HCT116 (cell line): ENCODE results near the gene TMEM175. TPM values are rescaled to one million over a fixed set of nuclear protein-coding genes. Genes with fewer than 3 reads are reported as not detected.

ENCODE experiments used
- ATAC-seq: fragments of 200-7000 bp; cut with Tn5 transposase; 2 replicates; pipeline ENCODE4 v1.9.1; 2020; ENCODE audit warnings: mild to moderate bottlenecking, moderate library complexity
- BruUV-seq: library from RNA; stranded (reverse); fragments of 400-500 nt; replicated peaks from 2 replicates; lab custom pipeline; 2021; lab: Mats Ljungman, UMichigan
- CTCF ChIA-PET: fragments of 300-600 bp; sonication (Branson Sonifier 250); formaldehyde crosslinking; loops from one replicate; lab custom pipeline; 2021; ENCODE audit warnings: antibody characterized with exemption; lab: Charles Lee
- POLR2A ChIA-PET: fragments of 300-600, 350-600 bp; sonication (Branson Sonifier 250); formaldehyde crosslinking; loops from one replicate; lab custom pipeline; 2021; ENCODE audit warnings: antibody characterized with exemption; lab: Charles Lee
- RAD21 ChIA-PET, 2 experiments: fragments of 300-600 bp; sonication (Branson Sonifier 250); formaldehyde crosslinking; loops; one replicate each; lab custom pipeline; 2023; ENCODE audit warnings: low total read pairs in 2 of 2; ENCODE audit not compliant: uncharacterized antibody in 2 of 2, unreplicated experiment in 2 of 2, low non-redundant PET in 1 of 2; lab: Charles Lee
- DNase-seq: peaks from one replicate; pipeline ENCODE4 v3.0.0-alpha.2; 2010; ENCODE audit warnings: low read depth, low spot score
- H2AFZ ChIP-seq: fragments of 200-600 bp; shearing (Covaris generic), sonication (generic); 2 replicates; pipeline ENCODE4 v1.6.1; 2017; ENCODE audit warnings: low read depth, mixed run types, mixed read lengths, antibody characterized with exemption, low read length; ENCODE audit not compliant: poor library complexity, severe bottlenecking
- H3K27ac ChIP-seq: 2 replicates; pipeline ENCODE4 v1.5.1; 2012; ENCODE audit warnings: low read depth, low read length
- H3K27me3 ChIP-seq: fragments of 200-600 bp; sonication (generic); 2 replicates; pipeline ENCODE4 v1.6.1; 2016; ENCODE audit warnings: mixed run types, low read length, mixed read lengths; ENCODE audit not compliant: insufficient read depth
- H3K36me3 ChIP-seq, 2 experiments: fragments of 200-500 bp in 1 of 2; fragments of 200-600 bp in 1 of 2; sonication (Bioruptor generic) in 1 of 2; sonication (generic) in 1 of 2; 2 replicates each; pipeline versions ENCODE4 v1.5.1 to v1.6.1; 2014 to 2016; ENCODE audit warnings: low read length in 2 of 2, inconsistent platforms in 1 of 2, mixed read lengths in 1 of 2, mixed run types in 1 of 2; ENCODE audit not compliant: insufficient read depth in 2 of 2, control insufficient read depth in 1 of 2
- H3K4me1 ChIP-seq, 2 experiments: fragments of 200-600 bp in 1 of 2; sonication (generic) in 1 of 2; 2 replicates each; pipeline versions ENCODE4 v1.5.1 to v1.6.1; 2012 to 2017; ENCODE audit warnings: low read length in 2 of 2, inconsistent platforms in 1 of 2, mild to moderate bottlenecking in 1 of 2, mixed read lengths in 1 of 2, mixed run types in 1 of 2, moderate library complexity in 1 of 2; ENCODE audit not compliant: insufficient read depth in 2 of 2, control insufficient read depth in 1 of 2
- H3K4me2 ChIP-seq: fragments of 200-600 bp; sonication (generic); 2 replicates; pipeline ENCODE4 v1.6.1; 2017; ENCODE audit warnings: mixed run types, low read length, mixed read lengths
- H3K4me3 ChIP-seq, 2 experiments: fragments of 200-600 bp in 1 of 2; sonication (generic) in 1 of 2; replicated peaks in 1 of 2; 2 replicates each; pipeline ENCODE4 v1.5.1; 2011 to 2016; ENCODE audit warnings: low read length in 2 of 2, control low read depth in 1 of 2, low read depth in 1 of 2, mild to moderate bottlenecking in 1 of 2, mixed read lengths in 1 of 2, mixed run types in 1 of 2
- H3K79me2 ChIP-seq: fragments of 200-600 bp; sonication (generic); 2 replicates; pipeline ENCODE4 v1.6.1; 2017; ENCODE audit warnings: mild to moderate bottlenecking, mixed run types, low read length, moderate library complexity, mixed read lengths; ENCODE audit not compliant: insufficient read depth
- H3K9ac ChIP-seq: fragments of 200-600 bp; sonication (generic); 2 replicates; pipeline ENCODE4 v1.6.1; 2016; ENCODE audit warnings: low read length, mixed read lengths
- H3K9me2 ChIP-seq: fragments of 200-600 bp; sonication (generic), shearing (Covaris generic); 2 replicates; pipeline ENCODE4 v1.6.1; 2017; ENCODE audit warnings: mixed run types, mild to moderate bottlenecking, moderate library complexity; ENCODE audit not compliant: insufficient read depth
- H3K9me3 ChIP-seq, 2 experiments: fragments of 200-500 bp in 1 of 2; fragments of 200-600 bp in 1 of 2; sonication (Bioruptor generic) in 1 of 2; sonication (generic) in 1 of 2; 2 replicates each; pipeline ENCODE4 v1.6.1; 2014 to 2017; ENCODE audit warnings: low read length in 2 of 2, mixed read lengths in 2 of 2, inconsistent platforms in 1 of 2, low read depth in 1 of 2, mild to moderate bottlenecking in 1 of 2, mixed run types in 1 of 2, moderate library complexity in 1 of 2; ENCODE audit not compliant: control insufficient read depth in 1 of 2, insufficient read depth in 1 of 2
- H4K20me1 ChIP-seq: fragments of 200-600 bp; sonication (generic), shearing (Covaris generic); 2 replicates; pipeline ENCODE4 v1.6.1; 2017; ENCODE audit warnings: mixed run types, mild to moderate bottlenecking, moderate library complexity; ENCODE audit not compliant: insufficient read depth
- CBX3 ChIP-seq: IDR thresholded peaks from 2 replicates; pipeline ENCODE4 v1.6.1; 2012; ENCODE audit warnings: low read depth
- EGR1 ChIP-seq: IDR thresholded peaks from 2 replicates; pipeline ENCODE4 v1.6.1; 2012; ENCODE audit warnings: low read depth
- ELF1 ChIP-seq: IDR thresholded peaks from 2 replicates; pipeline ENCODE4 v1.6.1; 2012; ENCODE audit warnings: low read depth, borderline replicate concordance
- EZH2 ChIP-seq: fragments of 200-600 bp; sonication (generic); IDR thresholded peaks from 2 replicates; pipeline ENCODE4 v1.6.1; 2017; ENCODE audit warnings: antibody characterized with exemption, mixed run types
- FOSL1 ChIP-seq: IDR thresholded peaks from 2 replicates; pipeline ENCODE4 v1.6.1; 2012; ENCODE audit warnings: low read depth
- JUND ChIP-seq: IDR thresholded peaks from 2 replicates; pipeline ENCODE4 v1.6.1; 2012
- MAX ChIP-seq: IDR thresholded peaks from 2 replicates; pipeline ENCODE4 v1.6.1; 2012
- POLR2A ChIP-seq: IDR thresholded peaks from 2 replicates; pipeline ENCODE4 v1.7.0; 2011; ENCODE audit warnings: borderline replicate concordance; ENCODE audit not compliant: insufficient read depth, insufficient read length; ENCODE audit errors: extremely low read depth
- POLR2AphosphoS5 ChIP-seq: IDR thresholded peaks from 2 replicates; pipeline ENCODE4 v1.6.1; 2011; ENCODE audit warnings: mild to moderate bottlenecking, low read depth, low read length, moderate library complexity
- RAD21 ChIP-seq: IDR thresholded peaks from 2 replicates; pipeline ENCODE4 v1.6.1; 2012; ENCODE audit warnings: low read depth, mild to moderate bottlenecking
- SIN3A ChIP-seq: IDR thresholded peaks from 2 replicates; pipeline ENCODE4 v1.6.1; 2012; ENCODE audit warnings: low read depth
- SP1 ChIP-seq: IDR thresholded peaks from 2 replicates; pipeline ENCODE4 v1.6.1; 2012; ENCODE audit warnings: low read depth
- SRF ChIP-seq: IDR thresholded peaks from 2 replicates; pipeline ENCODE4 v1.6.1; 2012; ENCODE audit warnings: low read depth
- TCF7L2 ChIP-seq: IDR thresholded peaks from 2 replicates; pipeline ENCODE4 v1.7.0; 2011; ENCODE audit warnings: borderline replicate concordance, inconsistent platforms; ENCODE audit not compliant: insufficient read depth, insufficient read length; ENCODE audit errors: extremely low read depth
- ZFX ChIP-seq: fragments of 450-650 bp; IDR thresholded peaks from 2 replicates; pipeline ENCODE4 v1.6.1; 2017
- intact Hi-C: fragments of 100-400 bp; cut with micrococcal nuclease; formaldehyde crosslinking; loops from 2 replicates; pipeline ENCODE4 v1.10.0; 2022
- total RNA-seq: library from RNA; stranded (reverse); gene quantifications from one replicate; pipeline ENCODE4 v1.2.1, GENCODE V29; 2021; ENCODE audit not compliant: unreplicated experiment
- TF ChIP-seq, protein P1 (sequence below), 3 experiments: fragments of 200-600 bp in 1 of 3; sonication (generic) in 1 of 3; IDR thresholded peaks in 2 of 3; conservative IDR thresholded peaks in 1 of 3; 2 replicates each; pipeline ENCODE4 v1.5.1; 2012 to 2017; ENCODE audit warnings: low read depth in 2 of 3, low read length in 2 of 3, antibody characterized with exemption in 1 of 3, borderline replicate concordance in 1 of 3, control low read depth in 1 of 3, mild to moderate bottlenecking in 1 of 3, mixed read lengths in 1 of 3, mixed run types in 1 of 3, moderate library complexity in 1 of 3; ENCODE audit not compliant: insufficient read depth in 1 of 3
- TF ChIP-seq, protein P2 (sequence below): IDR thresholded peaks from 2 replicates; pipeline ENCODE4 v1.6.1; 2012
- TF ChIP-seq, protein P3 (sequence below): IDR thresholded peaks from 2 replicates; pipeline ENCODE4 v1.6.1; 2011; ENCODE audit warnings: mild to moderate bottlenecking, low read length, moderate library complexity; ENCODE audit not compliant: insufficient replicate concordance; ENCODE audit errors: extremely low read depth

Gene TMEM175
- total RNA-seq, 1 experiment from 2014 or later, result 17.5 TPM

- TF ChIP-seq POLR2AphosphoS5, result no peak
- no peak for TF ChIP-seq SP1
- no peak for TF ChIP-seq FOSL1
- TF ChIP-seq SIN3A, result no peak
- TF ChIP-seq, protein P1, sequence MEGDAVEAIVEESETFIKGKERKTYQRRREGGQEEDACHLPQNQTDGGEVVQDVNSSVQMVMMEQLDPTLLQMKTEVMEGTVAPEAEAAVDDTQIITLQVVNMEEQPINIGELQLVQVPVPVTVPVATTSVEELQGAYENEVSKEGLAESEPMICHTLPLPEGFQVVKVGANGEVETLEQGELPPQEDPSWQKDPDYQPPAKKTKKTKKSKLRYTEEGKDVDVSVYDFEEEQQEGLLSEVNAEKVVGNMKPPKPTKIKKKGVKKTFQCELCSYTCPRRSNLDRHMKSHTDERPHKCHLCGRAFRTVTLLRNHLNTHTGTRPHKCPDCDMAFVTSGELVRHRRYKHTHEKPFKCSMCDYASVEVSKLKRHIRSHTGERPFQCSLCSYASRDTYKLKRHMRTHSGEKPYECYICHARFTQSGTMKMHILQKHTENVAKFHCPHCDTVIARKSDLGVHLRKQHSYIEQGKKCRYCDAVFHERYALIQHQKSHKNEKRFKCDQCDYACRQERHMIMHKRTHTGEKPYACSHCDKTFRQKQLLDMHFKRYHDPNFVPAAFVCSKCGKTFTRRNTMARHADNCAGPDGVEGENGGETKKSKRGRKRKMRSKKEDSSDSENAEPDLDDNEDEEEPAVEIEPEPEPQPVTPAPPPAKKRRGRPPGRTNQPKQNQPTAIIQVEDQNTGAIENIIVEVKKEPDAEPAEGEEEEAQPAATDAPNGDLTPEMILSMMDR (IDR thresholded peaks at IDR 0.05 in 2 of 3, conservative IDR thresholded peaks at IDR 0.05 in 1 of 3; ENCODE audit: borderline replicate concordance in 1 of 3, insufficient read depth in 1 of 3, low read depth in 2 of 3, low read length in 2 of 3), result no peak
- no peak for TF ChIP-seq POLR2A
- TF ChIP-seq, protein P2, sequence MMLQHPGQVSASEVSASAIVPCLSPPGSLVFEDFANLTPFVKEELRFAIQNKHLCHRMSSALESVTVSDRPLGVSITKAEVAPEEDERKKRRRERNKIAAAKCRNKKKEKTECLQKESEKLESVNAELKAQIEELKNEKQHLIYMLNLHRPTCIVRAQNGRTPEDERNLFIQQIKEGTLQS, result no peak
These were observed 59.4 kb downstream of the TMEM175 start (continued) for GRCh38 chr4:991451-992296.

GRCh38 chr4:992297-993110, 60.2 kb downstream of the TMEM175 start:
- Histone ChIP-seq H3K36me3 (no peaks in the 10 kb centered on the region), H3K4me2 (peak overlapping the region; percentile 73), H4K20me1 (no peaks in the 10 kb centered on the region), H3K9ac (peak overlapping the region; percentile 44), H3K4me1 (peaks cover 14 to 32% of the 10 kb centered on the region in 2 experiments), H3K9me3 (no peaks in the 10 kb centered on the region), H3K4me3 (peak overlapping the region in 1 of 2 experiments; percentile 28; a peak in 1 of 4 replicates), H3K27ac (peak overlapping the region; percentile 53), H3K9me2 (no peaks in the 10 kb centered on the region), H3K79me2 (no peaks in the 10 kb centered on the region), H3K27me3 (no peaks in the 10 kb centered on the region), H2AFZ (no peak overlapping the region)
- ChIA-PET RAD21 (no interaction called here), POLR2A (no interaction called here), CTCF (no interaction called here)
- BruUV-seq, result no TSS peak
- DNase-seq (no peak), ATAC-seq (peak; percentile 65)
- intact Hi-C loops, result no loop called here
- TF ChIP-seq EZH2, result no peak
- TF ChIP-seq CBX3, result no peak
- TF ChIP-seq POLR2A, result no peak
- no peak for TF ChIP-seq TCF7L2
- no peak for TF ChIP-seq POLR2AphosphoS5
- no peak for TF ChIP-seq ELF1
- no peak for TF ChIP-seq SP1
- TF ChIP-seq, protein P2, result no peak
- TF ChIP-seq RAD21, result no peak
- TF ChIP-seq EGR1, result no peak
- TF ChIP-seq MAX, result no peak
- TF ChIP-seq JUND, result no peak
- no peak for TF ChIP-seq ZFX
- no peak for TF ChIP-seq SIN3A
- TF ChIP-seq, protein P3, sequence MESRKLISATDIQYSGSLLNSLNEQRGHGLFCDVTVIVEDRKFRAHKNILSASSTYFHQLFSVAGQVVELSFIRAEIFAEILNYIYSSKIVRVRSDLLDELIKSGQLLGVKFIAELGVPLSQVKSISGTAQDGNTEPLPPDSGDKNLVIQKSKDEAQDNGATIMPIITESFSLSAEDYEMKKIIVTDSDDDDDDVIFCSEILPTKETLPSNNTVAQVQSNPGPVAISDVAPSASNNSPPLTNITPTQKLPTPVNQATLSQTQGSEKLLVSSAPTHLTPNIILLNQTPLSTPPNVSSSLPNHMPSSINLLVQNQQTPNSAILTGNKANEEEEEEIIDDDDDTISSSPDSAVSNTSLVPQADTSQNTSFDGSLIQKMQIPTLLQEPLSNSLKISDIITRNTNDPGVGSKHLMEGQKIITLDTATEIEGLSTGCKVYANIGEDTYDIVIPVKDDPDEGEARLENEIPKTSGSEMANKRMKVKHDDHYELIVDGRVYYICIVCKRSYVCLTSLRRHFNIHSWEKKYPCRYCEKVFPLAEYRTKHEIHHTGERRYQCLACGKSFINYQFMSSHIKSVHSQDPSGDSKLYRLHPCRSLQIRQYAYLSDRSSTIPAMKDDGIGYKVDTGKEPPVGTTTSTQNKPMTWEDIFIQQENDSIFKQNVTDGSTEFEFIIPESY, result no peak
- TF ChIP-seq SRF, result no peak
